GM04503 (cell line): ENCODE data around the gene RFXANK.
"Not testable (repeated sequence)": the region's sequence is repeated elsewhere in the genome, so short reads cannot be mapped to it uniquely, and the experiment has no call there.

Source experiments
- DNase-seq: peaks from one replicate; pipeline ENCODE4 v3.0.0-alpha.2; 2012; ENCODE audit warnings: low read depth

Gene RFXANK

GRCh38 chr19:19192078-19192882 is at the start of gene RFXANK, which contains the start of gene BORCS8:
TSS of gene RFXANK (plus strand) at chr19:19192258. CDS start at chr19:19193947, 1,689 bp downstream.
TSS of gene BORCS8 (minus strand) at chr19:19192152. CDS start at chr19:19192117, 35 bp downstream.
- peak; percentile 94 for DNase-seq

- DNase-seq: no peak
Measured at GRCh38 chr19:19142347-19142746, 49.7 kb upstream of the RFXANK start.

GRCh38 chr19:19145281-19145680 is 46.8 kb upstream of the RFXANK start:
- DNase-seq: no peak

GRCh38 chr19:19145684-19146608 is 46.1 kb upstream of the RFXANK start:
- no peak for DNase-seq

- no peak for DNase-seq
Measured at GRCh38 chr19:19146865-19147264, 45.2 kb upstream of the RFXANK start.

- DNase-seq: no peak
Measured at GRCh38 chr19:19147344-19147743, 44.7 kb upstream of the RFXANK start.

- DNase-seq: not testable (repeated sequence)
Measured at GRCh38 chr19:19148504-19148903, 43.6 kb upstream of the RFXANK start.

- no peak for DNase-seq
Measured at GRCh38 chr19:19149435-19149834, 42.6 kb upstream of the RFXANK start.

- no peak for DNase-seq
Measured at GRCh38 chr19:19151418-19151817, 40.6 kb upstream of the RFXANK start.

- DNase-seq: no peak
Measured at GRCh38 chr19:19152668-19153384, 39.2 kb upstream of the RFXANK start.

GRCh38 chr19:19154768-19155494 is 37.1 kb upstream of the RFXANK start:
- no peak for DNase-seq

- no peak for DNase-seq
Measured at GRCh38 chr19:19155495-19156219, 36.4 kb upstream of the RFXANK start.

GRCh38 chr19:19157808-19158207 is 34.2 kb upstream of the RFXANK start:
- DNase-seq: no peak

GRCh38 chr19:19159534-19159933 is 32.5 kb upstream of the RFXANK start:
- DNase-seq: no peak

- no peak for DNase-seq
Measured at GRCh38 chr19:19160461-19161035, 31.5 kb upstream of the RFXANK start.

GRCh38 chr19:19162495-19162894 is 29.6 kb upstream of the RFXANK start:
- DNase-seq: no peak

- DNase-seq: no peak
Measured at GRCh38 chr19:19165396-19165795, 26.7 kb upstream of the RFXANK start.

GRCh38 chr19:19167612-19168011 is 24.4 kb upstream of the RFXANK start:
- DNase-seq: no peak

GRCh38 chr19:19169236-19170052 is 22.6 kb upstream of the RFXANK start:
- DNase-seq: no peak
